ENCODE data around the gene PRPSAP1.
A peak's percentile ranks its signal among the peaks of the same experiment; 100 is the strongest.

PRPSAP1 gene

DNA sequence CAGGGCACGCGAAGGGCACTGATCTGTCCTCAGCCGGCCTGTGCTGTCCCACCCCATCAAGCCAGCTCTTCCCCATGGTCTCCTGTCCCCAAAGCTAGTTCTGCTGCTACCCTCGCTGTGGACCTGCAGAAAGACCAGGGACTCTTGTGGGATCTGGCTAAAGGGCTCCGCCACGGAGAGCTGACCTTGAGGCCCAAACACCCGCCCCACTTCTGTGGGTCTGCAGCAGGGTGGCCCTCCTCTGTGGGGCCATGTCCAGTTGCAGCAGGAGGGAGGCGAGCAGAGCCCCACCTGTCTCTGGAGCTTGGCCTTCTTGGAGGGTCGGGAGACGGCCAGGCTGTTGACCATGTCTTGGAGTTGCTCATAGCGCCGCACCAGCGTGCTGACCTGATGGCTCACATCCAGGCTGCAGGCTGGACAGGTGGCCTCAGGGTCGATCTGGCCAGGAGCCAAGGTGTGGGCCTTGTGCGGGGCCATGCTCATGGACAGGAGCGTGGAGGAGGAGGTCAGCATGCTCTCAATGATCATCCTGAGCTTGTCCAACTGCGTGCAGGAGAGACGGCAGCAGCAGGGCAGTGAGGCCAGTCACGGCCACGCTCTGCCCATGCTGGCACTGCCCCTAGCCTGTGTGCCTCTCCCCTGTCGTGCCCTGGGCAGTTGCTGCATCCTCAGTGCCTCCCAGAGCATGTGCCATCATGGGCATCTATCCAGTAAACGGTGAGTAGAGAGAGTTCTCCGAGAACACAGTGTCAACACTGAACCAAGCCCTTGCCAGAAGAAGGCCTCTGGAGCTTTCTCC lies 71.9 kb downstream of the PRPSAP1 start:
- H3K4me1 Mint-ChIP-seq, result peaks cover 25% of the 10 kb centered on the region
- no peaks in the 10 kb centered on the region for H3K9me3 Mint-ChIP-seq
- H3K27me3 Mint-ChIP-seq, result no peaks in the 10 kb centered on the region
- ATAC-seq (no peak), DNase-seq (no peak)
- no peak overlapping the region for H3K27ac Mint-ChIP-seq
- no peak overlapping the region for H3K4me3 Mint-ChIP-seq

DNA sequence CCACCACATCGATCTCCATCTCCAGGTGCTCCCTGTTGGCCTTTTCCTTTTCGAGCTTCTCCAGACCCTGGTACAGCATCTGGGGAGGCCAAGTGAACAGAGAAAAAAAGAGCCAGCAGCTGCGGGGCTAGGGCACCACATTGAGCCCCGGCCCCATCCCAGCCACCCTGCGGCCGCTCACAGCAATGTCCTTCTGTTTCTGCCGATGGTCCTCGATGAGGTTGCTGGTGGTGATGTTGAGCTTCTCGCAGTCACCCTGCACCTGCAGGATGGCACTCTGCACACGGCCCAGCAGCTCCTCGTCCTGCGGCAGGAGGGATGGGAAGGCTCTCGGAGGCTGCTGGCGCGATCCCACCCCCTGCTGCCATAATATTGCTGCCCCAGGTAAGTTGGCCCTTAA lies 73.1 kb downstream of the PRPSAP1 start:
- ATAC-seq, result no peak
- Mint-ChIP-seq H3K27me3 (no peaks in the 10 kb centered on the region), H3K4me1 (peaks cover 36% of the 10 kb centered on the region), H3K9me3 (no peaks in the 10 kb centered on the region), H3K27ac (peak overlapping the region in 1 of 2 donors; percentile 86), H3K4me3 (no peak overlapping the region)
- no peak for DNase-seq

DNA sequence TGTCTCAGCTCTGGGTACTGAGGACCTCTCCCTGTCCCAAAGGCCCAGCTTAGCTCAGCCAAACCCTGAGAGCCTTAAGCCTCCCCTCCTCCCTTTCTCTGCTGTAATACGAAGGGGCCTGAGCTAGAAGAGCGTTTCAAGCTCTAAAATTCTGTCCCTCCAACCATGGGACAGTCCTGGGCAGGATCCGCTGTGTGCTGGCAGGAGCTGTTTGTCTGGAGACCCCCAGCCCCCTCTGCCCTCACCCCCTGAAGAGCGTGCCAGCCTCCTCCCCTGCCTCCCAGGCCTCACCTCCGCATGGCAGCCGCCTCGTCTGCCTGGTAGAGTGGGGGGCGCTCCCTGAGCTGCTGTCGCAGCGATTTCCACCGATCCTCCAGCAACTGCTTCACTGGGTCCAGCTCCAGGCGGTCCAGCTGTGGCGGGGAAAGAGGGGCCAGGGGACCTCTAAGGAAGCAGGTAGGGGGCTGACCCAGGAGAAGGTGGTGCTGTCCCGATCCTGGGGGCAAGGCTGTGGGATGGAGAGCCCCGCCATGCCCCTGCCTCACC lies 73.9 kb downstream of the PRPSAP1 start:
- peak overlapping the region; percentile 77 to 86 for H3K27ac Mint-ChIP-seq
- no peak for DNase-seq
- no peaks in the 10 kb centered on the region for H3K9me3 Mint-ChIP-seq

DNA sequence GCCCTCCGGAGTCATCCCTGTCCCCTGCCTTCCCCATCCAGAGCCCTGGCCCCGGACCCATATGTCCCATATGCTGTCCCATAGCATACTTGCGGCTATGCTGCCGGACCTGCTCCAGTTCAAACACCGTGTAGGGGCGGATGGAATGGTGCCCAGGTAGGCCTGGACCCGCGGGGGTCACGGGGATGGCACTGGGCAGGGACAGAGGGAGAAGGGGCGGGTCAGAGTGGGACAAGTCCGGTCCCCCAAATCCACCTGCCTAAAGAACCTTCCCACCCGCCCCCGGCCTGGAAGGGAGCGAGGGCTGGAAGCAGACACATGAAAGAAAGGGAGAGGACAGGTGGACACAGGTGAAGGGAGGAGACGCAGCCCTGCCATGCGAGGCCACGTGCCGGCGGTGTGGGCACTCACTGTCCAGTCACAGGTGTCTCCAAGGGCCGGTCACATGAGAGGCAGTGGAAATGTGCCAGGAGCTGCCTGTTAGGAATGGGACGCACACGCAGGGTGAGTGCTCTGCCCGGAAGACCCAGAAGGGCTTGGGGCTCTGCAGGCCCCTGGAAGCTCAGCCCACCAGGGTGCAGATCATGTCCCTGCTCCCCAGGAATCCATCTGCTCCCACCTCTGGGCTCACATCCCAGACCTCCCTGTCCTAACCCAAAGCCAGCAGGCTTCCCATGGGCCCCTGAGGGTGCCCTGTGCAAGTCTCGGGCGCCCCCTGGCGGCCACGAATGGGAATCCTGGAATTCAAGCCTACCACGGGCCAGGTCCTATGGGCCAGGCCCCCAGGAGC lies 74.6 kb downstream of the PRPSAP1 start:
- H3K4me3 Mint-ChIP-seq, result no peak overlapping the region
- DNase-seq (peak; percentile 76 to 83), ATAC-seq (peak; percentile 78)
- H3K4me1 Mint-ChIP-seq, result peaks cover 52% of the 10 kb centered on the region
- H3K27me3 Mint-ChIP-seq, result no peaks in the 10 kb centered on the region
- peak overlapping the region; percentile 77 for H3K27ac Mint-ChIP-seq
- no peaks in the 10 kb centered on the region for H3K9me3 Mint-ChIP-seq

More for the DNA sequence above, 73.9 kb downstream of the PRPSAP1 start:
- no peak overlapping the region for H3K4me3 Mint-ChIP-seq
- ATAC-seq, result no peak
- H3K4me1 Mint-ChIP-seq, result peaks cover 45% of the 10 kb centered on the region
- no peaks in the 10 kb centered on the region for H3K27me3 Mint-ChIP-seq

DNA sequence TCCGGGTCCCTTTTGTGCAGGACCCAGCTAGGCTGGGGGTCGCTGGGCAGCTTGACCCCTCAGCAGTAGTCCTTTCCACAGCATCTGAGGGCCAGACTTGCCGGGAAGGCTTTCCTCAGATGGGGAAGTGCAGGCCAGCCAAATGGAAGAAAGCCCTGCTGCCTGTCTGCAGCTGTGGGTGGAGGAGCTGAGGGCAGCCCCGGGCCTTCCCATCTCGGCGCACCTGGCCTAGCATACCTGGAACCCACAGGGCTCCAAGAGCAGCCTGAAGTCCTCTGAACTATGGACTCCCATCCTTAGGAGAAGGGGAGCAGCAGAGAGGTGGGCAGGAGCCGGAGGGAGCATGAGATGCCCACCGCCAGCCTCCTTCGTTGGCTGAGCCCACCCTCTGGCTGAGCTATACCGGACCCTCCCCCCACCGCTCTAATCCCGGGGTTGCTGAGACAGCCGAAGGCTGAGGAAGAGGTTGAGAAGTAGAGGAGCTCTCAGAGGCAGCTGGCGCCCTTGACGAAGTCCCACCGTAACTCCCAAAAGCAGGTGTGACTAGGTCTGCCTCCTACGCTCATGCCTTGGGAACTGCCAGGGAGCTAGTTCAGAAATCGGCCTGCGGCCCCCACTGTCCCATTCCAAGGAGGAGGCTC lies 75.3 kb downstream of the PRPSAP1 start:
- no peak for ATAC-seq
- DNase-seq, result no peak
- no peaks in the 10 kb centered on the region for H3K9me3 Mint-ChIP-seq
- H3K4me3 Mint-ChIP-seq, result no peak overlapping the region
- peaks cover 59% of the 10 kb centered on the region for H3K4me1 Mint-ChIP-seq
- no peaks in the 10 kb centered on the region for H3K27me3 Mint-ChIP-seq
- H3K27ac Mint-ChIP-seq, result no peak overlapping the region

DNA sequence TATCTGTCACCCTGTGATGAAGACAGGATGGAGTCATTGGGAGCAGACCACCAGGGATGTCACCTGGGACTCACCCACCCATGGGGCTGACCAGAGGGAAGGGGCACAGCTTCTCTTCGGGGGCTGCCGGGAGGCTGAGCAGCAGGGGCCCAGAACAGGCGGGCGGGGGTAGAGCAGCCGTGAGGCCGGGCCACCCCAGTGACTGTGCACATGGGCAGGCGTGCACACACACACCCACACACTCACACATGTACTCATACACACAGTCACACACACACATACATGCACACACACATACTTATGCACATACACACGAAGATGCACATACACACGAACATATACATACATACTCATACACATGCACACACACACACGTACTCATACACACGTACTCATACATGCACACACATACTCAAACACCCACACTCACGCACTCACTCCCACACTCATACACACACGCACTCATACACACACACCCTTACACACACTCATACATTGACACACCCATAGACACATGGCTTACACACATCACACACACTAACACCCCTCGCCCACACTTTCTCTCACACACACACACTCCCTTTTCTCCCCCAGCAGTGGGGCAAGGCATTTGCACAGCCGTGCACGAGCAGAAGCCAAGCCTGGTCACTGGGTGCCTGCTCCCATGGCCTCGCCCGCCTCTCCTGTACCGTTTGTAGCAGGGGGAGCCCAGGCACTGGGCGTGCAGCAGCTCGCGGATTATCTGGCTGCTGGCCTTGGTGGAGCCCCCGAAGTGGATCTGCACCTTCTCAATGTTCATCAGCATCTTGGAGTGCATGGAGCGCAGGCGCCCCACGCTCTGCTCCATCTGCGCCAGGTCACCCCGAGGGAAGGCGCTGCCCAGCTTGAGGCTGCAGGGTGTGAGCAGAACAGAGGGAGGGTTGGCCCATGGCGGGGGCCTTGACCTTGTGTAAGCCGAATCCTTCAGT lies 76.1 kb downstream of the PRPSAP1 start:
- Mint-ChIP-seq H3K27me3 (no peaks in the 10 kb centered on the region), H3K9me3 (no peaks in the 10 kb centered on the region), H3K27ac (peak overlapping the region in 1 of 2 donors; percentile 15), H3K4me1 (peaks cover 67% of the 10 kb centered on the region), H3K4me3 (no peak overlapping the region)
- ATAC-seq, result no peak
- DNase-seq, result peak in 1 of 2 donors; percentile 27

DNA sequence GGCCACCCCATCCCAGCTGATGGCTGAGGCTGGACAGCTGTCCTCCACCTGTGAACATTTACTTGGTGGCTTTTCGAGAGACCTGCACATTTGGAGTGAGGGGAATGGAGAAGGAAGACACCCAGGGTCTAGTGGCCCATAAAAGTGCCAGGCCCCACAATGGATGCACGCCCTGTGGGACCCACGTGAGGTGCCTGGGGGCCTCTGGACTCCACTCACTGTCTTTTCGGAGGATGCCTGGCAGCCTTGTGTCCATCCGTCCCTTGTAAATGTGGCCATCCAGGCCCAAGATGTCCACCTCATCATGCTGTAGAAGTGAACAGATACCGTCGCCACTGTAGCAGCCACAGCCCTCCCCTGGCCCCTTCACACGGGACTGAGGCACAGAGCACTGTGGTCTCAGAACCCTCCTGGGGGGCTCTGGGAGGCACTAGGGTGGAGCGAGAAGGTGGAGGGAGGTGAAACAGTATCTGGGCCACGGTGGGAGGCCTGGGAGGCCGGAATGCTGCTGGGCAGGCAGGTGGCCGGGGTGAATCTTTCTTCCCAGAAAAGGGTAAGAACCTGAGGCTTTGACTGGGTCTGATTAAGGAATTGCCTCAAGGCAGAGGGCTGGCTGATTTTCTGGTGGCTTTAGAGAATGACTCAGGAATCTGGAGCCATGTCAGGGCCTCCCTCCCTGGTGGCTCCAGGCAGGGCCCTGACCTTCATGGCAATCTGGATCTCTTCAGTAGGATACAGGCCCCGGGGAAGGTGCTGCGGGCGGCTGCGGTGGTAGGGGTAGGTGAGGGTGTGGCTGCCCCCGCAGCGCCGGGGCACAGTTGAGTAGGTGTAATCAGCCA lies 77.0 kb downstream of the PRPSAP1 start:
- Mint-ChIP-seq H3K9me3 (no peaks in the 10 kb centered on the region), H3K27ac (peak overlapping the region in 1 of 2 donors; percentile 77), H3K4me3 (peak overlapping the region; percentile 16 to 39), H3K4me1 (peaks cover 75% of the 10 kb centered on the region), H3K27me3 (no peaks in the 10 kb centered on the region)
- ATAC-seq, result no peak
- no peak for DNase-seq

DNA sequence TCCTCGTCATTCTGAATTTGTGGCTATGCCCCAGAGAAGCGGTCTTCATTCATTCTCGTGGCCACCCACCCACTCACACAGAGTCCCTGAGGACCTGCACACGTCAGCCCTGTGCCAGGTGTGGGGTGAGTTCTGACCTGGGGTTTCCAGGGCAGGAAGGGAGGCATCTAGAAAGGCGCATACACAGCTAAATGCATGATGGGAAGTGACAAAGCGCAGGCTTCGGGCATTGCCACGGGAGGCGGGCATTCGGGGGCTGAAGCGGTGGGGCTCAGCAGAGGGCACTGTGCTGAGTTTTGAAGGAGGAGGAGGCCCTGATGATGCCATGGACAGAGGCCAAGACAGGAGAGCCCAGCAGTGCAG lies 77.7 kb downstream of the PRPSAP1 start:
- Mint-ChIP-seq H3K4me1 (peaks cover 81% of the 10 kb centered on the region), H3K9me3 (no peaks in the 10 kb centered on the region), H3K4me3 (peak overlapping the region; percentile 16 to 19), H3K27me3 (no peaks in the 10 kb centered on the region), H3K27ac (peak overlapping the region; percentile 50 to 77)
- DNase-seq (peak; percentile 33 to 40), ATAC-seq (no peak)

DNA sequence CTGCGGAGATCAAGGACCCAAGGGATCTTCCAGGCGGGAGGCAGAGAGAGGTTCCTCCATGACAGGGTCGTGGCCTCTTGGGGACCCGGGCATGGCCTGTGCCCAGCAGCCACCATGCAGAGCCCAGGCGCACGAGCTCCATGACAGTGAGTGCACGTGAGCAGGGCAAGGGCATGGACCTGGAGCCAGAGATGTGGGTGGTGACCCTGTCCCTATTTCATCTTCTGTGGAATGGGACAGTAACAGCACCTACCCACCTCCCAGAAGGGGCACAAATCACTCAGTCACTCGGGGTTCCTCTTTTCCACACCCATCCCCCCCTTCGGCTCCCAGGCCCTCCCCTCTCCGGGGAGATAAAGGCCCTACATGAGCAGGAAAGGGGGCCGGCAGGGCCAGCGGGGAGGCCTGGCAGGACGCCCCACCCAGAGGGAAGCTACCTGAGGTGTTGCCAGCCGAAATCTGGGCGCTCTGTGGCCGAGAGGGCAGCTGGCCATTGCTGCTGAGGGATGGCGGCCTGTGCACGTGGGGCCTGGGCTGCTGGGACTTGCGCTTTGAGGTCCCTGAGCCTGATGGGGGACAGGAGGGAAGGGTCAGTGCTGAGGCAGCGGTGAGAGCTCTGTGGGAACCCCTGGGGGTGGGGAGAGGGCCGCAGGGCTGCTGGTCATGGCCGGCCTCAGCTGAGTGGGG lies 78.2 kb downstream of the PRPSAP1 start:
- no peaks in the 10 kb centered on the region for H3K9me3 Mint-ChIP-seq
- H3K4me3 Mint-ChIP-seq, result peak overlapping the region in 1 of 2 donors; percentile 20
- no peaks in the 10 kb centered on the region for H3K27me3 Mint-ChIP-seq
- peaks cover 86% of the 10 kb centered on the region for H3K4me1 Mint-ChIP-seq
- peak; percentile 30 to 33 for DNase-seq
- no peak for ATAC-seq
- peak overlapping the region in 1 of 2 donors; percentile 93 for H3K27ac Mint-ChIP-seq

DNA sequence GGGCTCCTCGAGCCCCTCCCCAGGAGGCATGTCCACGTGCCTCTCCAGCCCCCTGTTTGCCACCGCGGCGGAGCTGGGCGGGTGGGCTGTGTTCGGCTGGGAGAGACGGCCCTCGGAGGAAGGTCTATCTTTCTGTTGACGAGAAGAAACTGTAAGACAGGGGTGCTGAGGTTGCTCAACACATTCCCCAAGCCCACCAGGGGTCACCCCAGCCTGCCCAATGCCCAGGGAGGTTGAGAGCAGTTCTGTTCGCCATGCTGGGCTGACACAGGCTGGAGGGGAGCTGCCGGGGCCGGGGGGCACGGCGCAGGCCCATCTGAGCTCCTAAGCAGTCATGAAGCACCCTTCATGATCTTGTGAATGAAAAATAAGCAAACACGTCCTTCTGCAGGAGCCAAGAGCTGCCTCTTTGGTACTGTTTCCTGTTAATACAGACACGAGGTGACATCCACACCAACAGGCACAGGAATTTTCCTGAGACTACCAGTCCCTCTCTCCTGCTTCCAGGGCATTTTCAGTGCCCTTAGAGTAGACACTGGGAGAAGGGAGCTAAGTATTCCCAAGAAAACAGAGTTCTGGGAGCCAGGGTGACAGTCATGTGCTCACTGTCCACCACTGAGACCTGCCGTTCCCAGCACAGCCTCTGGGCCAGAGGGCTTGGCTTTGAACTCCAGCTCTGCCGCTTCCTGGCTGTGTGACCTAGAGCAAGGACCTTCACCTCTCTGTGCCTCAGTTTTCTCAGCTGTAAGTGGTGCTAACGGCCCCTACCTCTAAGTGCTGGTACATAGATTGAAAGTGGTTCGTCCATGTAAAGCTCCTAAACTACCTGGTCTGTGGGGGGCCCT lies 79.4 kb downstream of the PRPSAP1 start:
- peaks cover 91% of the 10 kb centered on the region for H3K4me1 Mint-ChIP-seq
- peak; percentile 54 to 55 for DNase-seq
- no peaks in the 10 kb centered on the region for H3K9me3 Mint-ChIP-seq
- peak overlapping the region; percentile 91 to 93 for H3K4me3 Mint-ChIP-seq
- peak overlapping the region; percentile 52 to 100 for H3K27ac Mint-ChIP-seq
- no peak for ATAC-seq
- no peaks in the 10 kb centered on the region for H3K27me3 Mint-ChIP-seq

DNA sequence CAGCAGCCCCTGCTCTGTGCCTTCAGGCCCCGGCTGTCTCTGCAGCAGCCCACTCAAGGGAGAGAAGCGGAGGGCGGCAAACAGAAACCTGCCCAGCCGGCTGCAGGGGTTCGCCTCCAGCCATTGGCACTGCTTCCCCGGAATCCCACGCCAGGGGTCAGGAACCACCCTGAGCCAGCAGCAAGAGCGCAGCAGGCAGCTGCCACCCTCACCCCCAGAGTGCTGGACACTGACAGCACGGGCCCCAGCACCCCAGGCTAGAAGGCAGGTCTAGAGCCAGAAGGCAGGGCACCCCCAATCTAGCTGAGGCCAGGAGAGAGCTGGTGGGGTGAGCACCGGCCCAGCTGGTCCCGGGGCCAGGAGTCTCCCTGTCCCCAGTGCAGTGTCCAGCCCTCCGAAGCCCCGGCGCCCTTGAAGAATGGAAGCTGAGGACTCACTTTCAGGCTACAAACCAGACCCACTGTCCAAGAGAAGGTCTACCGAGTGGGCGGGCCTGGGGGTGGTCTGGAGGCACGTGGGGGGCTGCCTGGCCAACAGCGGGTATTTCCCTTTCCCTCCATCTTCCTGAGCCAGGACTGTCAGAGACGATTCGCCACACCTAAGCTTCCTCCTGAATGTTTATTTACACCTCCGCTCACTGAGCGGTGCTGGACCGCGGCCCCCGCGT lies 80.1 kb downstream of the PRPSAP1 start:
- ATAC-seq, result no peak
- Mint-ChIP-seq H3K4me3 (peak overlapping the region; percentile 91 to 93), H3K9me3 (no peaks in the 10 kb centered on the region), H3K27me3 (no peaks in the 10 kb centered on the region), H3K4me1 (peaks cover 93% of the 10 kb centered on the region), H3K27ac (peak overlapping the region; percentile 88 to 100)
- peak in 1 of 2 donors; percentile 44 for DNase-seq
